Activated CD8-positive, alpha-beta memory T cell treated with anti-CD3 and anti-CD28 coated beads, Interleukin-2, amount 10 ng/mL, durations not matched to agents 7 days and 5 days (primary cell): ENCODE measurements around the gene ORM2. TPM values are rescaled to one million over a fixed set of nuclear protein-coding genes. Genes with fewer than 3 reads are reported as not detected.

Source experiments
- ATAC-seq: fragments of 150-1000 bp; cut with Tn5 transposase; one replicate; pipeline ENCODE4 v1.10.0; 2021; ENCODE audit warnings: moderate library complexity
- CTCF ChIA-PET: fragments of 350-600 bp; sonication (Branson Sonifier 250); formaldehyde crosslinking; loops from one replicate; lab custom pipeline; 2021; ENCODE audit warnings: antibody characterized with exemption; lab: Charles Lee
- DNase-seq: peaks from one replicate; pipeline ENCODE4 v3.0.0-alpha.2; 2020
- H3K27ac Mint-ChIP-seq: one replicate; pipeline ENCODE4 v1.8.0; 2021; ENCODE audit warnings: mild to moderate bottlenecking, mixed read lengths
- H3K27me3 Mint-ChIP-seq: one replicate; pipeline ENCODE4 v1.8.0; 2021; ENCODE audit warnings: mixed read lengths
- H3K36me3 Mint-ChIP-seq: one replicate; pipeline ENCODE4 v1.8.0; 2021; ENCODE audit warnings: mild to moderate bottlenecking, mixed read lengths
- H3K4me1 Mint-ChIP-seq: one replicate; pipeline ENCODE4 v1.8.0; 2021; ENCODE audit warnings: mixed read lengths
- H3K4me3 Mint-ChIP-seq: one replicate; pipeline ENCODE4 v1.8.0; 2021; ENCODE audit warnings: mild to moderate bottlenecking, moderate library complexity, mixed read lengths
- H3K9me3 Mint-ChIP-seq: one replicate; pipeline ENCODE4 v1.8.0; 2022; ENCODE audit warnings: low read depth, mixed read lengths
- total RNA-seq, 2 experiments: library from RNA; stranded (reverse); gene quantifications; one replicate each; pipeline ENCODE4 v1.2.3, GENCODE V29; 2021

The ORM2 gene
- total RNA-seq, 2 experiments from 2014 or later: not detected

GRCh38 chr9:114370968-114371320 is 41.3 kb downstream of the ORM2 start:
- DNase-seq (no peak), ATAC-seq (no peak)
- Mint-ChIP-seq H3K4me3 (no peak overlapping the region), H3K4me1 (peaks cover 96% of the 10 kb centered on the region), H3K9me3 (no peaks in the 10 kb centered on the region), H3K36me3 (peaks cover 81% of the 10 kb centered on the region), H3K27ac (peak overlapping the region; percentile 93), H3K27me3 (no peaks in the 10 kb centered on the region)
- CTCF ChIA-PET: interaction anchor here (1.4 to 4.4 kb wide), 2 partner anchors 15 to 23 kb away, joined by 3 to 71 read pairs; partner anchors contain the start of gene AKNA

DNA sequence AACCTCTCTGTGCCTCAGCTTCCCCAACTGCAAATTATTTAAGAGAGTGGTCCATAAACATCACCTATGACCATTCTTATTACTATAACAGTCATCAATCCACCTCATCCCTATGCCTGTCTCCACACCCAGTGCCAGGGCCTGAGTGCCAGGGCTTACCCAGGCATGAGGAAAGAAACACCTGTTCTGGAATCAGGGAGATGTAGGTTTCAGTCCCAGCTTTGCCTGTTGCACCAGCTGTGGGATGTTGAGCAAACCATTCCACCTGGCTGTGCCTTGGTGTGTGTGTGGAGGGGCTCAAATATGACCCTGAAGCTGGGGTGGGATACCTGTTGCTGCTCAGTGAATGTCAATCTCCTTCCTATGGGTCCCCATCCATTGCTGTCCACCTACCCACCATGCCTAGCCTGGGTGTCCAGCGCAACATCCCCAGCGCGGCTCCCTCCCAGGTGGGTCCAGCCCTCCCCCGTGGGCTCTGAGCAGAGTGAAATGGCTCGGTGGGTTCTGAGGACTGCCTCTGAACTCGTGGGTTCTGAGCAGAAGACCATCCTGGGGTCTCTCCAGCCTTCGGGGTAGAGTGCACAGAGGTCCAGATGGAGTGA is 41.8 kb downstream of the ORM2 start:
- Mint-ChIP-seq H3K4me1 (peaks cover 93% of the 10 kb centered on the region), H3K4me3 (peak overlapping the region; percentile 73), H3K27ac (peak overlapping the region; percentile 93), H3K9me3 (no peaks in the 10 kb centered on the region), H3K27me3 (no peaks in the 10 kb centered on the region), H3K36me3 (peaks cover 80% of the 10 kb centered on the region)
- no peak for DNase-seq
- ATAC-seq: no peak
- CTCF ChIA-PET: interaction anchor here (1.4 to 4.4 kb wide), 2 partner anchors 14 to 22 kb away, joined by 3 to 71 read pairs; partner anchors contain the start of gene AKNA

- Mint-ChIP-seq H3K4me3 (peak overlapping the region; percentile 73), H3K4me1 (peaks cover 93% of the 10 kb centered on the region), H3K9me3 (no peaks in the 10 kb centered on the region), H3K27ac (peak overlapping the region; percentile 93), H3K27me3 (no peaks in the 10 kb centered on the region), H3K36me3 (peaks cover 80% of the 10 kb centered on the region)
- peak; percentile 57 for ATAC-seq
- peak; percentile 76 for DNase-seq
- CTCF ChIA-PET: interaction anchor here (1.0 to 4.4 kb wide), 7 partner anchors 9 to 43 kb away, joined by 3 to 71 read pairs (median 3); partner anchors contain the start of gene AKNA
Observed at GRCh38 chr9:114371973-114372917, 42.6 kb downstream of the ORM2 start.

GRCh38 chr9:114372921-114373448 is 43.3 kb downstream of the ORM2 start:
- Mint-ChIP-seq H3K36me3 (peaks cover 80% of the 10 kb centered on the region), H3K4me3 (peak overlapping the region; percentile 73), H3K9me3 (no peaks in the 10 kb centered on the region), H3K27ac (peak overlapping the region; percentile 93), H3K4me1 (peaks cover 93% of the 10 kb centered on the region), H3K27me3 (no peaks in the 10 kb centered on the region)
- DNase-seq (peak; percentile 96), ATAC-seq (peak; percentile 83)
- CTCF ChIA-PET: interaction anchor here (0.9 to 4.4 kb wide), 8 partner anchors 10 to 42 kb away, joined by 3 to 71 read pairs (median 3); partner anchors contain the start of gene AKNA

DNA sequence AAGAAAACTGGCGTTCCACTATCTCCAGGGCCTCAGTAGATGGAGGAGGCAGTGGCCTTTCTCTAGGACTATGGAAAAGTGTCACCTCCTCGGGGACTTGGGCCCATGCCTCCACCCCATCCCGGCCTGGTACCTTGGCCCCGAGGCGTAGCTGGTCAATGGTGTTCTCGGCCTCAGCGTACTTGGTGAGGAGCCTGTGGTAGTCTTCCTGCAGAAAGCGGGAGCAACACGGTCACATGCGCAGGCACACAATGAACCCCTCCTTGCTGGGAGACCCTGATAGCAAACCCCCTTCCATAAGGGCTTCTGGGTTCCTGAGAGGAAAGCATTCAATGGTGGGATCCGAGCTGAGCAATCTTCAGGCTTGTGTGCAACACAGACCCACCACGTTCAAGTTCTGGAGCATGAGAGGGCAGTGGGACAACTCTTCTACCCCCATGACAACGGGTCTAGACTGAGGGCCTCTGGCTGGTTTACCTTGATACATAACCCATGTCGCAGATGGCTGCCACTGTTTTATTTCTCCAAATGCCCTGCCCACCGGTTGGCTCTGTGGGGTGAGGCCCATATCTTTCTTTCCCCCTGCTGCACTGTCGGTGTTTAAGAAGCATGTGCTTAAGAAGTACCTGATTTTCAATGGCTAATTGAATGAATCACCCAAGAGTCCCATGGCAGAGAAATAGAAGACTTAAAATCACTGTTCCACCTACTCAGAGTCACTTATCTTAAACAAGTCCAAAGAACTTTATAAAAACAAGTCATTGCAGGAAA is 44.5 kb downstream of the ORM2 start:
- Mint-ChIP-seq H3K4me3 (peak overlapping the region; percentile 12), H3K4me1 (peaks cover 94% of the 10 kb centered on the region), H3K27me3 (no peaks in the 10 kb centered on the region), H3K36me3 (peaks cover 79% of the 10 kb centered on the region), H3K9me3 (no peaks in the 10 kb centered on the region), H3K27ac (peak overlapping the region; percentile 93)
- CTCF ChIA-PET: interaction anchor here (0.9 to 4.4 kb wide), 7 partner anchors 11 to 38 kb away, joined by 3 to 71 read pairs (median 4); partner anchors contain the start of gene AKNA
- DNase-seq: no peak
- no peak for ATAC-seq

- CTCF ChIA-PET: interaction anchor here (1.0 to 1.1 kb wide), 2 partner anchors 10 to 13 kb away, joined by 4 to 11 read pairs; partner anchors contain the start of gene AKNA
- no peak for DNase-seq
- H3K36me3 Mint-ChIP-seq: peaks cover 77% of the 10 kb centered on the region
- H3K4me1 Mint-ChIP-seq: peaks cover 94% of the 10 kb centered on the region
- peak overlapping the region; percentile 8 for H3K4me3 Mint-ChIP-seq
- no peaks in the 10 kb centered on the region for H3K9me3 Mint-ChIP-seq
- no peak for ATAC-seq
- no peaks in the 10 kb centered on the region for H3K27me3 Mint-ChIP-seq
- H3K27ac Mint-ChIP-seq: peak overlapping the region; percentile 93
Observed at GRCh38 chr9:114374936-114375335, 45.3 kb downstream of the ORM2 start.

DNA sequence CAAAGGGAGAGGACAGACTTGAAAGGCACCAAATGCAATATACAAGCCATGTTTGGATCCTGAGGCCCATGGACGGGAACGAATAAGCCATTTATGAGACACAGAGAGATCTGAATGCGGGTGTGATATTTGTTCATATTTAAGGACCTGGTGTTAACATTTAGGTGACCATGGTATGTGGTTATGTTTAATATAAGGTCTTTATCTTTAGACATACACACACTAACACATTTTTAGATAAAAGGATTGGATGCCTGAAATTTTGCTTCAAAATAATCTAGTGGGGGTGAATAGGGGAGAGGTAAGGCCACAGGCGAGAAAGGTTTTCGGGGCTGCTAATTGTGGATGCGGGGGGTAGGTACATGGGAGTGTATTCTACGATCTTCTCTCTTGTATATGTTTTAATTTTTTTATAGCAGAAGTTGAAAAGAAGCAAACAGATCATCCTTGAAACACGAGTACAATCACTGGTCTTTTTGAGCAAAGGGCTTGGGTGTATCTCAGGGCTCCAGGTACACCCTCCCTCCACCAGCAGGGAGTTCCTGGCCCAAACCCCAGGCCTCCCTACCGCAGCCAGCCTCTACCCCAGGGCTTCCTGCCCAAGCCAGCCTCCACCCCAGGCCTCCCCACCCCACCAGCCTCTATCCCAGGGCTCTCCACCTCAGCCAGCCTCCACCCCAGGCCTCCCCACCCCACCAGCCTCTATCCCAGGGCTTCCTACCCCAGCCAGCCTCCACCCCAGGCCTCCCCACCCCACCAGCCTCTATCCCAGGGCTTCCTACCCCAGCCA is 45.9 kb downstream of the ORM2 start:
- no peak for ATAC-seq
- CTCF ChIA-PET: interaction anchor here (1.0 to 1.5 kb wide), 3 partner anchors 9 to 12 kb away, joined by 4 to 11 read pairs (median 7); partner anchors contain the start of gene AKNA
- Mint-ChIP-seq H3K9me3 (no peaks in the 10 kb centered on the region), H3K27ac (peak overlapping the region; percentile 93), H3K4me3 (peak overlapping the region; percentile 8), H3K36me3 (peaks cover 76% of the 10 kb centered on the region), H3K27me3 (no peaks in the 10 kb centered on the region), H3K4me1 (peaks cover 93% of the 10 kb centered on the region)
- DNase-seq: no peak

GRCh38 chr9:114376586-114377445 is 47.1 kb downstream of the ORM2 start:
- no peaks in the 10 kb centered on the region for H3K27me3 Mint-ChIP-seq
- H3K4me1 Mint-ChIP-seq: peaks cover 88% of the 10 kb centered on the region
- H3K4me3 Mint-ChIP-seq: no peak overlapping the region
- no peak for DNase-seq
- peak overlapping the region; percentile 71 for H3K27ac Mint-ChIP-seq
- H3K9me3 Mint-ChIP-seq: no peaks in the 10 kb centered on the region
- no peak for ATAC-seq
- CTCF ChIA-PET: interaction anchor here (0.7 to 1.7 kb wide), 4 partner anchors 9 to 23 kb away, joined by 3 to 7 read pairs (median 4); no protein-coding TSS in a partner anchor
- H3K36me3 Mint-ChIP-seq: peaks cover 72% of the 10 kb centered on the region

- Mint-ChIP-seq H3K4me3 (peak overlapping the region; percentile 6), H3K4me1 (peaks cover 88% of the 10 kb centered on the region), H3K27ac (peak overlapping the region; percentile 71), H3K9me3 (no peaks in the 10 kb centered on the region), H3K36me3 (peaks cover 80% of the 10 kb centered on the region), H3K27me3 (no peaks in the 10 kb centered on the region)
- CTCF ChIA-PET: interaction anchor here (1.0 to 1.7 kb wide), 3 partner anchors 9 to 17 kb away, joined by 3 to 4 read pairs (median 3); no protein-coding TSS in a partner anchor
- no peak for DNase-seq
- ATAC-seq: no peak
Observed at GRCh38 chr9:114378016-114378415, 48.3 kb downstream of the ORM2 start.

GRCh38 chr9:114378883-114379282 is 49.2 kb downstream of the ORM2 start:
- CTCF ChIA-PET: interaction anchor here (0.8 to 1.5 kb wide), 3 partner anchors 25 to 28 kb away, joined by 3 to 5 read pairs (median 4); no protein-coding TSS in a partner anchor

More at GRCh38 chr9:114378883-114379282, 49.2 kb downstream of the ORM2 start:
- Mint-ChIP-seq H3K4me3 (peak overlapping the region; percentile 16), H3K27me3 (no peaks in the 10 kb centered on the region), H3K4me1 (peaks cover 86% of the 10 kb centered on the region), H3K36me3 (peaks cover 84% of the 10 kb centered on the region), H3K27ac (peak overlapping the region; percentile 71), H3K9me3 (no peaks in the 10 kb centered on the region)
- no peak for ATAC-seq
- no peak for DNase-seq
